A549 (cell line): Measurements from ENCODE around the gene LRRC36. TPM values are rescaled to one million over a fixed set of nuclear protein-coding genes. Genes with fewer than 3 reads are reported as not detected.

Source experiments
- ATAC-seq, 2 experiments: fragments of 200-7000 bp in 1 of 2; fragments of >200 bp in 1 of 2; cut with Nextera tagmentation in 1 of 2; cut with Tn5 transposase in 1 of 2; 3 replicates each; pipeline versions ENCODE4 v1.8.0 to v1.9.1; 2018 to 2020; ENCODE audit warnings: mild to moderate bottlenecking in 1 of 2, moderate library complexity in 1 of 2
- CTCF ChIA-PET: fragments of 300-600 bp; sonication (Branson Sonifier 250); formaldehyde crosslinking; extraction: SDS; loops from one replicate; lab custom pipeline; 2021; ENCODE audit warnings: antibody characterized with exemption, inconsistent platforms; lab: Yijun Ruan, JAX
- POLR2A ChIA-PET: fragments of 350-600 bp; formaldehyde crosslinking; extraction: SDS; loops from one replicate; lab custom pipeline; 2021; ENCODE audit warnings: antibody characterized with exemption, inconsistent platforms; lab: Yijun Ruan, JAX
- DNase-seq, 2 experiments: peaks; one replicate each; pipeline versions ENCODE4 v3.0.0 to v3.0.0-alpha.2; 2011 to 2016; ENCODE audit warnings: low read depth in 1 of 2, low spot score in 1 of 2
- FAIRE-seq: peaks from 2 replicates; lab custom pipeline; 2011; peaks lifted over from hg19 to GRCh38; lab: Jason Lieb, UNC
- H3K27ac ChIP-seq, 2 experiments: fragments of >200 bp; sonication (Bioruptor Twin); formaldehyde crosslinking; 3 replicates each; pipeline ENCODE4 v1.5.1; 2016 to 2017
- H3K4me1 ChIP-seq: fragments of >200 bp; sonication (Bioruptor Twin); formaldehyde crosslinking; 3 replicates; pipeline ENCODE4 v1.6.1; 2016
- H3K4me2 ChIP-seq: fragments of >200 bp; sonication (Bioruptor Twin); formaldehyde crosslinking; 3 replicates; pipeline ENCODE4 v1.6.1; 2016
- H3K4me3 ChIP-seq: fragments of >200 bp; sonication (Bioruptor Twin); formaldehyde crosslinking; 3 replicates; pipeline ENCODE4 v1.5.1; 2016
- H3K9me3 ChIP-seq: fragments of >200 bp; sonication (Bioruptor Twin); formaldehyde crosslinking; 3 replicates; pipeline ENCODE4 v1.6.1; 2016
- BCL3 ChIP-seq: fragments of >200 bp; sonication (Bioruptor Twin); formaldehyde crosslinking; IDR thresholded peaks from 3 replicates; pipeline ENCODE4 v1.6.1; 2016
- BHLHE40 ChIP-seq: IDR thresholded peaks from 2 replicates; pipeline ENCODE4 v1.6.1; 2012; ENCODE audit warnings: low read depth, low read length, inconsistent platforms
- CHD2 ChIP-seq: fragments of 150-350 bp; IDR thresholded peaks from 2 replicates; pipeline ENCODE4 v1.6.1; 2014; ENCODE audit warnings: low read length; ENCODE audit not compliant: partially characterized antibody
- EHF ChIP-seq: fragments of 250-450 bp; sonication (Bioruptor Pico); IDR thresholded peaks from 2 replicates; pipeline ENCODE4 v1.5.0; 2020; ENCODE audit warnings: mild to moderate bottlenecking
- EHMT2 ChIP-seq: fragments of 200-600 bp; sonication (generic); IDR thresholded peaks from 2 replicates; pipeline ENCODE4 v1.6.1; 2016; ENCODE audit warnings: antibody characterized with exemption, low read depth, mild to moderate bottlenecking, moderate library complexity
- EP300 ChIP-seq, 2 experiments: fragments of >200 bp; sonication (Bioruptor Twin); formaldehyde crosslinking; IDR thresholded peaks; 2 replicates in 1 of 2; 3 replicates in 1 of 2; pipeline ENCODE4 v1.6.1; 2016 to 2017
- ESRRA ChIP-seq: fragments of 150-350 bp; IDR thresholded peaks from 2 replicates; pipeline ENCODE4 v1.6.1; 2014; ENCODE audit warnings: mild to moderate bottlenecking, low read length, borderline replicate concordance
- FOSL2 ChIP-seq, 2 experiments: fragments of 450-650 bp in 1 of 2; fragments of >200 bp in 1 of 2; sonication (Bioruptor Twin) in 1 of 2; formaldehyde crosslinking; IDR thresholded peaks; 2 replicates each; pipeline versions ENCODE4 v1.5.0 to v1.6.1; 2016 to 2020; ENCODE audit warnings: mild to moderate bottlenecking in 1 of 2, moderate library complexity in 1 of 2
- GATA3 ChIP-seq: IDR thresholded peaks from 2 replicates; pipeline ENCODE4 v1.6.1; 2012; ENCODE audit warnings: borderline replicate concordance
- HES2 ChIP-seq: fragments of >200 bp; sonication (Bioruptor Twin); formaldehyde crosslinking; IDR thresholded peaks from 2 replicates; pipeline ENCODE4 v1.6.1; 2016
- HEYL ChIP-seq: fragments of 250-450 bp; sonication (Bioruptor Pico); IDR thresholded peaks from 2 replicates; pipeline ENCODE4 v1.8.0; 2021; ENCODE audit warnings: mild to moderate bottlenecking, moderate library complexity
- HOXB13 ChIP-seq: fragments of 250-450 bp; sonication (Bioruptor Pico); IDR thresholded peaks from 2 replicates; pipeline ENCODE4 v1.5.0; 2020; ENCODE audit warnings: low read depth, mild to moderate bottlenecking, moderate library complexity
- JUNB ChIP-seq: fragments of >200 bp; sonication (Bioruptor Twin); formaldehyde crosslinking; IDR thresholded peaks from 2 replicates; pipeline ENCODE4 v1.6.1; 2016
- KDM1A ChIP-seq: fragments of 200-600 bp; sonication (generic); IDR thresholded peaks from 2 replicates; pipeline ENCODE4 v1.6.1; 2016; ENCODE audit warnings: low read depth, mild to moderate bottlenecking
- MAFK ChIP-seq: fragments of 450-650 bp; IDR thresholded peaks from 2 replicates; pipeline ENCODE4 v1.6.1; 2014; ENCODE audit not compliant: partially characterized antibody
- PHF8 ChIP-seq: fragments of 200-600 bp; sonication (generic); IDR thresholded peaks from 2 replicates; pipeline ENCODE4 v1.6.1; 2016; ENCODE audit warnings: low read depth, mild to moderate bottlenecking, antibody characterized with exemption, moderate library complexity, borderline replicate concordance
- POLR2A ChIP-seq: IDR thresholded peaks from 2 replicates; pipeline ENCODE4 v1.6.1; 2012; ENCODE audit warnings: mild to moderate bottlenecking, low read length
- POLR2AphosphoS2 ChIP-seq: conservative IDR thresholded peaks from 2 replicates; pipeline ENCODE4 v1.6.1; 2012; ENCODE audit warnings: low read length, improper control_type of control experiment, inconsistent platforms
- RAD21 ChIP-seq, 2 experiments: fragments of >200 bp in 1 of 2; sonication (Bioruptor Twin) in 1 of 2; formaldehyde crosslinking in 1 of 2; IDR thresholded peaks in 1 of 2; conservative IDR thresholded peaks in 1 of 2; 2 replicates in 1 of 2; 3 replicates in 1 of 2; pipeline ENCODE4 v1.6.1; 2012 to 2018; ENCODE audit warnings: inconsistent platforms in 1 of 2
- RARB ChIP-seq: fragments of 250-450 bp; sonication (Bioruptor Pico); IDR thresholded peaks from 2 replicates; pipeline ENCODE4 v1.8.0; 2021; ENCODE audit warnings: mild to moderate bottlenecking, moderate library complexity
- RNF2 ChIP-seq: fragments of 200-600 bp; sonication (generic); IDR thresholded peaks from 2 replicates; pipeline ENCODE4 v1.6.1; 2016; ENCODE audit warnings: low read depth, mild to moderate bottlenecking, antibody characterized with exemption, moderate library complexity, borderline replicate concordance
- SMC3 ChIP-seq: fragments of >200 bp; sonication (Bioruptor Twin); formaldehyde crosslinking; IDR thresholded peaks from 3 replicates; pipeline ENCODE4 v1.6.1; 2018; ENCODE audit warnings: inconsistent platforms
- SREBF2 ChIP-seq: fragments of 450-650 bp; IDR thresholded peaks from 2 replicates; pipeline ENCODE4 v1.6.1; 2014; ENCODE audit warnings: mild to moderate bottlenecking, moderate library complexity
- TP53 ChIP-seq: fragments of 250-450 bp; sonication (Bioruptor Pico); IDR thresholded peaks from 2 replicates; pipeline ENCODE4 v1.5.0; 2021; ENCODE audit warnings: mild to moderate bottlenecking, moderate library complexity
- ZFP36 ChIP-seq: fragments of 450-650 bp; IDR thresholded peaks from 2 replicates; pipeline ENCODE4 v1.6.1; 2014; ENCODE audit warnings: borderline replicate concordance; ENCODE audit not compliant: partially characterized antibody
- ZSCAN20 ChIP-seq: fragments of 250-450 bp; sonication (Bioruptor Pico); IDR thresholded peaks from 2 replicates; pipeline ENCODE4 v1.8.0; 2022; ENCODE audit warnings: mild to moderate bottlenecking, moderate library complexity
- WGBS: methylation state at CpG from one replicate; pipeline ENCODE4 v1.1.6; 2017; ENCODE audit errors: missing lambda C conversion rate; 5-methylcytosine and 5-hydroxymethylcytosine counted together
- polyA plus RNA-seq, 4 experiments: library from polyadenylated mRNA; depleted of rRNA in 3 of 4; stranded (reverse); fragments of >200 nt; fragmentation: RNase III in 1 of 4; extraction: RNeasy Plus Mini Kit Qiagen cat#74134 plus additional on column Dnase treatment in 1 of 4; gene quantifications; 2 replicates in 3 of 4; 3 replicates in 1 of 4; pipeline ENCODE4 v1.2.3, GENCODE V29; 2011 to 2017
- TF ChIP-seq, protein P1 (sequence below): fragments of >200 bp; sonication (Bioruptor Twin); formaldehyde crosslinking; IDR thresholded peaks from 3 replicates; pipeline ENCODE4 v1.5.1; 2016
- TF ChIP-seq, protein P2 (sequence below): fragments of 250-450 bp; sonication (Bioruptor Pico); IDR thresholded peaks from 2 replicates; pipeline ENCODE4 v1.5.0; 2020; ENCODE audit warnings: low read depth, mild to moderate bottlenecking, moderate library complexity
- TF ChIP-seq, protein P3 (sequence below): fragments of 450-650 bp; IDR thresholded peaks from 2 replicates; pipeline ENCODE4 v1.6.1; 2014; ENCODE audit warnings: antibody characterized with exemption
- TF ChIP-seq, protein P4 (sequence below): fragments of 150-350 bp; IDR thresholded peaks from 2 replicates; pipeline ENCODE4 v1.6.1; 2014; ENCODE audit warnings: low read depth, mild to moderate bottlenecking, low read length

Gene LRRC36
- polyA plus RNA-seq, 2 of the 4 experiments (the other 2 are of a cell fraction), result 0.48 to 0.57 TPM

DNA sequence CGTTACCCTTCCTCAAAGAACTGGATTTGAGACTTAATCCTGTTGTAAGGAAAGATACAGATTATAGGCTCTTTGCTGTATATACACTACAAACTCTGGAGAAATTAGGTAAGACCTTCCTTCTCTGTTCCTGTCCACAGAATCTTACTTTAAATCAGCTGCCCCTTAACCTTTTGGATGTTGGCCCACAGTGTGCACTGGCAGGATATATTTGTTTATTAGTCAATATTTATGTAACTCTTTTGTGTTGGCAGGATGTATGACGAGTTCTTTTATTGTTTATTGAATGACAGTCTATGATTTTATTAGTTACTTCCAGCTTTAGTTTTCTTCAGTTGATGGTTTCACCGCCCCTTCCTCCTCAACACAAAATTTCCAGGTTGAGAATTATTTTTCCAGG, 19.7 kb downstream of the LRRC36 start:
- ChIA-PET CTCF (interaction anchor here (0.7 to 1.6 kb wide), 6 partner anchors 14 to 135 kb away, joined by 3 to 10 read pairs (median 4); partner anchors contain the start of genes ATP6V0D1, KCTD19 and LRRC36), POLR2A (no interaction called here)
- Histone ChIP-seq H3K4me2 (peak overlapping the region; percentile 49), H3K4me3 (no peak overlapping the region), H3K9me3 (no peaks in the 10 kb centered on the region), H3K4me1 (peaks cover 20% of the 10 kb centered on the region), H3K27ac (no peak overlapping the region)
- TF ChIP-seq JUNB (no peak), SREBF2 (no peak), KDM1A (no peak), GATA3 (peak; percentile 74), FOSL2 (IDR thresholded peaks at IDR 0.05) (no peak), FOSL2 (CRISPR knock-in tag; IDR thresholded peaks at IDR 0.05) (peak; percentile 35; the same call in 1 of the 2 replicates), MAFK (no peak), ZFP36 (no peak)
- no peak for FAIRE-seq
- WGBS, result 45% methylated on average over 3 of the region's 3 CpGs
- ATAC-seq, result peak in 1 of 2 experiments; percentile 48; a peak in 3 of 6 replicates
- DNase-seq, result peak in 1 of 2 experiments; percentile 61

GRCh38 chr16:67349172-67349571, 22.6 kb downstream of the LRRC36 start:
- POLR2A ChIA-PET, result no interaction called here
- peak in 1 of 2 experiments; percentile 41 for DNase-seq

More at GRCh38 chr16:67349172-67349571, 22.6 kb downstream of the LRRC36 start:
- Histone ChIP-seq H3K4me3 (no peak overlapping the region), H3K4me1 (peaks cover 20% of the 10 kb centered on the region), H3K27ac (no peak overlapping the region), H3K4me2 (no peak overlapping the region)
- ATAC-seq (peak; percentile 62 to 88; a peak in 3 of 6 replicates), FAIRE-seq (no peak)
- TF ChIP-seq EHF (CRISPR knock-in tag) (no peak), HOXB13 (no peak), BHLHE40 (no peak), EP300 (IDR thresholded peaks at IDR 0.05) (no peak), POLR2A (no peak), RAD21 (conservative IDR thresholded peaks at IDR 0.05 in 1 of 2, IDR thresholded peaks at IDR 0.05 in 1 of 2) (peak; percentile 27 to 35; a peak in 2 of 5 replicates), RARB (CRISPR knock-in tag) (no peak), RNF2 (no peak), SMC3 (peak; percentile 34; the same call in 1 of the 3 replicates), ESRRA (no peak), HEYL (CRISPR knock-in tag) (no peak), ZFP36 (no peak), BCL3 (no peak), EHMT2 (no peak), CHD2 (no peak), MAFK (no peak), HES2 (no peak), PHF8 (no peak), POLR2AphosphoS2 (no peak), ZSCAN20 (CRISPR knock-in tag) (no peak), TP53 (CRISPR knock-in tag) (no peak)
- TF ChIP-seq, protein P1, sequence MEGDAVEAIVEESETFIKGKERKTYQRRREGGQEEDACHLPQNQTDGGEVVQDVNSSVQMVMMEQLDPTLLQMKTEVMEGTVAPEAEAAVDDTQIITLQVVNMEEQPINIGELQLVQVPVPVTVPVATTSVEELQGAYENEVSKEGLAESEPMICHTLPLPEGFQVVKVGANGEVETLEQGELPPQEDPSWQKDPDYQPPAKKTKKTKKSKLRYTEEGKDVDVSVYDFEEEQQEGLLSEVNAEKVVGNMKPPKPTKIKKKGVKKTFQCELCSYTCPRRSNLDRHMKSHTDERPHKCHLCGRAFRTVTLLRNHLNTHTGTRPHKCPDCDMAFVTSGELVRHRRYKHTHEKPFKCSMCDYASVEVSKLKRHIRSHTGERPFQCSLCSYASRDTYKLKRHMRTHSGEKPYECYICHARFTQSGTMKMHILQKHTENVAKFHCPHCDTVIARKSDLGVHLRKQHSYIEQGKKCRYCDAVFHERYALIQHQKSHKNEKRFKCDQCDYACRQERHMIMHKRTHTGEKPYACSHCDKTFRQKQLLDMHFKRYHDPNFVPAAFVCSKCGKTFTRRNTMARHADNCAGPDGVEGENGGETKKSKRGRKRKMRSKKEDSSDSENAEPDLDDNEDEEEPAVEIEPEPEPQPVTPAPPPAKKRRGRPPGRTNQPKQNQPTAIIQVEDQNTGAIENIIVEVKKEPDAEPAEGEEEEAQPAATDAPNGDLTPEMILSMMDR, result peak; percentile 54
- TF ChIP-seq, protein P2, sequence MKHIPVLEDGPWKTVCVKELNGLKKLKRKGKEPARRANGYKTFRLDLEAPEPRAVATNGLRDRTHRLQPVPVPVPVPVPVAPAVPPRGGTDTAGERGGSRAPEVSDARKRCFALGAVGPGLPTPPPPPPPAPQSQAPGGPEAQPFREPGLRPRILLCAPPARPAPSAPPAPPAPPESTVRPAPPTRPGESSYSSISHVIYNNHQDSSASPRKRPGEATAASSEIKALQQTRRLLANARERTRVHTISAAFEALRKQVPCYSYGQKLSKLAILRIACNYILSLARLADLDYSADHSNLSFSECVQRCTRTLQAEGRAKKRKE, result no peak
- TF ChIP-seq, protein P3, sequence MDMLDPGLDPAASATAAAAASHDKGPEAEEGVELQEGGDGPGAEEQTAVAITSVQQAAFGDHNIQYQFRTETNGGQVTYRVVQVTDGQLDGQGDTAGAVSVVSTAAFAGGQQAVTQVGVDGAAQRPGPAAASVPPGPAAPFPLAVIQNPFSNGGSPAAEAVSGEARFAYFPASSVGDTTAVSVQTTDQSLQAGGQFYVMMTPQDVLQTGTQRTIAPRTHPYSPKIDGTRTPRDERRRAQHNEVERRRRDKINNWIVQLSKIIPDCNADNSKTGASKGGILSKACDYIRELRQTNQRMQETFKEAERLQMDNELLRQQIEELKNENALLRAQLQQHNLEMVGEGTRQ, result no peak
- TF ChIP-seq, protein P4, sequence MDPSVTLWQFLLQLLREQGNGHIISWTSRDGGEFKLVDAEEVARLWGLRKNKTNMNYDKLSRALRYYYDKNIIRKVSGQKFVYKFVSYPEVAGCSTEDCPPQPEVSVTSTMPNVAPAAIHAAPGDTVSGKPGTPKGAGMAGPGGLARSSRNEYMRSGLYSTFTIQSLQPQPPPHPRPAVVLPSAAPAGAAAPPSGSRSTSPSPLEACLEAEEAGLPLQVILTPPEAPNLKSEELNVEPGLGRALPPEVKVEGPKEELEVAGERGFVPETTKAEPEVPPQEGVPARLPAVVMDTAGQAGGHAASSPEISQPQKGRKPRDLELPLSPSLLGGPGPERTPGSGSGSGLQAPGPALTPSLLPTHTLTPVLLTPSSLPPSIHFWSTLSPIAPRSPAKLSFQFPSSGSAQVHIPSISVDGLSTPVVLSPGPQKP, result no peak
- TF ChIP-seq, all 56 proteins: peak for 3
- H3K9me3 ChIP-seq, result no peaks in the 10 kb centered on the region
- CTCF ChIA-PET, result interaction anchor here (0.6 to 3.9 kb wide), 8 partner anchors 10 to 301 kb away, joined by 3 to 23 read pairs (median 3); partner anchors contain the start of genes KCTD19, LRRC36 and ZDHHC1
